Neural cell (in vitro differentiated cells): ENCODE measurements around the gene ALG13. TPM values are rescaled to one million over a fixed set of nuclear protein-coding genes. Genes with fewer than 3 reads are reported as not detected.

Experiments used
- H2AFZ ChIP-seq: fragments of 200-600, 300-800 bp; sonication (generic), shearing (Covaris generic); 2 replicates; pipeline ENCODE4 v1.6.0; 2014; ENCODE audit warnings: low read depth, mild to moderate bottlenecking, antibody characterized with exemption, low read length, moderate library complexity
- H3F3A ChIP-seq: fragments of 200-600 bp; shearing (Covaris generic); 2 replicates; pipeline ENCODE4 v1.6.1; 2016; ENCODE audit warnings: mild to moderate bottlenecking, moderate library complexity, mixed read lengths, antibody characterized with exemption, low read length; ENCODE audit not compliant: insufficient read depth, poor library complexity, severe bottlenecking
- H3K27ac ChIP-seq: fragments of 200-600, 300-800 bp; sonication (generic), shearing (Covaris generic); 2 replicates; pipeline ENCODE4 v1.5.1; 2014; ENCODE audit warnings: mild to moderate bottlenecking, low read length, moderate library complexity
- H3K27me3 ChIP-seq: fragments of 300-800, 200-600 bp; sonication (generic), shearing (Covaris generic); 2 replicates; pipeline ENCODE4 v1.6.0; 2014; ENCODE audit warnings: mild to moderate bottlenecking, low read depth, low read length, moderate library complexity; ENCODE audit not compliant: insufficient read depth
- H3K36me3 ChIP-seq: fragments of 300-800, 200-600 bp; sonication (generic), shearing (Covaris generic); 2 replicates; pipeline ENCODE4 v1.5.1; 2014; ENCODE audit warnings: mild to moderate bottlenecking, antibody characterized with exemption, low read length, moderate library complexity; ENCODE audit not compliant: insufficient read depth
- H3K4me2 ChIP-seq: fragments of 300-800, 200-600 bp; sonication (generic), shearing (Covaris generic); 2 replicates; pipeline ENCODE4 v1.6.0; 2014; ENCODE audit warnings: mild to moderate bottlenecking, low read length
- H3K4me3 ChIP-seq: fragments of 300-800, 200-600 bp; sonication (generic), shearing (Covaris generic); 2 replicates; pipeline ENCODE4 v1.5.1; 2014; ENCODE audit warnings: mild to moderate bottlenecking, low read length, moderate library complexity
- H3K79me2 ChIP-seq: fragments of 200-600 bp; shearing (Covaris generic); replicated peaks from 2 replicates; pipeline ENCODE4 v1.6.0; 2014; ENCODE audit warnings: mild to moderate bottlenecking, low read length, moderate library complexity; ENCODE audit not compliant: insufficient read depth
- H3K9ac ChIP-seq: fragments of 300-800, 200-600 bp; sonication (generic), shearing (Covaris generic); 2 replicates; pipeline ENCODE4 v1.6.1; 2016; ENCODE audit warnings: mild to moderate bottlenecking, low read length, mixed read lengths
- H3K9me2 ChIP-seq: fragments of 200-600 bp; shearing (Covaris generic); 2 replicates; pipeline ENCODE4 v1.6.1; 2016; ENCODE audit warnings: mild to moderate bottlenecking, low read length, mixed read lengths; ENCODE audit not compliant: insufficient read depth
- H3K9me3 ChIP-seq: fragments of 200-600, 300-800 bp; sonication (generic), shearing (Covaris generic); 2 replicates; pipeline ENCODE4 v1.6.1; 2016; ENCODE audit warnings: mild to moderate bottlenecking, mixed run types, low read length, moderate library complexity, mixed read lengths
- H4K20me1 ChIP-seq: fragments of 200-600 bp; shearing (Covaris generic); 2 replicates; pipeline ENCODE4 v1.6.1; 2016; ENCODE audit warnings: mild to moderate bottlenecking, mixed run types; ENCODE audit not compliant: insufficient read depth
- EP300 ChIP-seq: fragments of 450-650 bp; conservative IDR thresholded peaks from 2 replicates; pipeline ENCODE4 v1.6.1; 2014; ENCODE audit warnings: antibody characterized with exemption, mild to moderate bottlenecking, moderate library complexity; ENCODE audit not compliant: poor library complexity, severe bottlenecking
- EZH2 ChIP-seq: fragments of 200-600, 300-800 bp; shearing (Covaris generic), sonication (generic); IDR thresholded peaks from 2 replicates; pipeline ENCODE4 v1.6.1; 2014; ENCODE audit warnings: antibody characterized with exemption, low read length, borderline replicate concordance, mild to moderate bottlenecking; ENCODE audit not compliant: insufficient read depth, poor library complexity, severe bottlenecking
- MXI1 ChIP-seq: fragments of 450-650 bp; conservative IDR thresholded peaks from 2 replicates; pipeline ENCODE4 v1.6.1; 2014; ENCODE audit warnings: antibody characterized with exemption, mild to moderate bottlenecking; ENCODE audit not compliant: poor library complexity, severe bottlenecking
- POLR2AphosphoS5 ChIP-seq: IDR thresholded peaks from 2 replicates; pipeline ENCODE4 v1.6.1; 2012
- RAD21 ChIP-seq: fragments of 450-650 bp; conservative IDR thresholded peaks from 2 replicates; pipeline ENCODE4 v1.6.1; 2014; ENCODE audit warnings: antibody characterized with exemption, mild to moderate bottlenecking, moderate library complexity
- SMC3 ChIP-seq: fragments of 450-650 bp; conservative IDR thresholded peaks from 2 replicates; pipeline ENCODE4 v1.6.1; 2014; ENCODE audit warnings: antibody characterized with exemption, mild to moderate bottlenecking, moderate library complexity; ENCODE audit not compliant: poor library complexity
- TAF1 ChIP-seq: IDR thresholded peaks from 2 replicates; pipeline ENCODE4 v1.6.1; 2012; ENCODE audit warnings: low read depth
- polyA plus RNA-seq: library from polyadenylated mRNA; depleted of rRNA; stranded (reverse); fragments of >200 nt; gene quantifications from 2 replicates; pipeline ENCODE4 v1.2.3, GENCODE V29; 2014
- TF ChIP-seq, protein P1 (sequence below): fragments of 450-650 bp; IDR thresholded peaks from 2 replicates; pipeline ENCODE4 v1.5.1; 2014; ENCODE audit warnings: antibody characterized with exemption, mild to moderate bottlenecking, moderate library complexity; ENCODE audit not compliant: poor library complexity, severe bottlenecking
- TF ChIP-seq, protein P2 (sequence below): IDR thresholded peaks from 2 replicates; pipeline ENCODE4 v1.6.1; 2012; ENCODE audit warnings: borderline replicate concordance

ALG13 gene
- polyA plus RNA-seq, 1 donor from 2014 or later = 57.9 TPM

DNA sequence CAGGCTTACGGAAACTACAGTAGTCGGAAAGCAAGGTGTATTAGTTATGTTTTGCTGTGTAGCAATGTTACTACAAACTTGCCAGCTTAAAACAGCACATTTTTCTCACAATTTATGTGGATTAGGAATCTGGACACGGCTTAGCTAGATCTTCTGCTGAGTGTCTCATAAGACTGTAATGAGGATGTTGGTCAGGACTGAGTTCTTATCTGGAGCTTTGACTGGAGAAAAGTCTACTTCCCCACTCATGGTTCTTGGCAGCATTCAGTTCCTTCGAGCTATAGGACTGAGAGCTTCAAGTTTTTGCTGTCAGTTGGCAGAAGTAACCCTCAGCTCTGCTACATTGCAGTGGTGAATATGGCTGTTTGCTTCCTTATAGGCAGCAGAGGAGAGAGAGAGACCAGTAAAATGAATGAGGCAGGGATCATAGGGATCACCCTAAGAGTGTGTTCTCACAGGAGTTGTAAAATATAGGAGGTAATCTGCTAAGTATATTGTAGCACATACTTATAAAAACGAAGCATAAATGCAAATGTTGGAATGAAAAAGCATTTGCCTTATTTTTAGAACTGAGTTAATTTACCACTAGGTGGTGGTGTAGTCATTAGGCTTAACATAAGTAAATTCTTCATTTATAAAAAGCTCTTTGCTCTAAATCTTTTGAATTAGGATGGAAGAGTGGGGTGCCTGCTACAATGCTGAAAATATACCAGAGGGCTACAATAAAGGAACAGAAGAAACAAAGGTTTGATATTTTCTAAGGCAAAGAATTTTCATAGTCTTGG lies 38.6 kb downstream of the ALG13 start:
- no peaks in the 10 kb centered on the region for H3K79me2 ChIP-seq

DNA sequence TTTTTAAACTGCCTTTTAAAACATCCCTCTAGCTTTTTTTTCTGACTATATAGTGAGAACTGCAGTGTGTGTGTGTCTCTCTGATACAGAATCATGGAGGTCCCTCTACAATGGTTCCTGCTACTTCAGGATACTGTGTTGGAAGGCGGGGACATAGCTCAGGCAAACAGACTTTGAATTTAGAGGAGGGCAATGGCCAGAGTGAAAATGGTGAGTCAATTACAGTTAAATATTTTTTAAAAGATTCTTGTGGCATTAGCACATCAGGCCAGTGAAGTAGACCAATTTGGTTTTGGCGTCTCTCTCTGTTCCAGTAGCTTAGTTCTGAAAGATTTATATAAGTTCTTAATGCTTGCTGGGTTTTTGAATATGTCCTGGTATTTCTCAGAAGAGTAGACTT lies 47.1 kb downstream of the ALG13 start:
- H3K9me2 ChIP-seq = no peaks in the 10 kb centered on the region
- H3K27me3 ChIP-seq = no peaks in the 10 kb centered on the region
- no peak overlapping the region for H2AFZ ChIP-seq
- H3K9me3 ChIP-seq = no peaks in the 10 kb centered on the region
- H3K79me2 ChIP-seq = no peaks in the 10 kb centered on the region
- H3F3A ChIP-seq = no peaks in the 10 kb centered on the region
- no peak overlapping the region for H3K27ac ChIP-seq
- no peak overlapping the region for H3K9ac ChIP-seq
- no peaks in the 10 kb centered on the region for H4K20me1 ChIP-seq
- H3K4me2 ChIP-seq = no peak overlapping the region
- TF ChIP-seq, protein P1, sequence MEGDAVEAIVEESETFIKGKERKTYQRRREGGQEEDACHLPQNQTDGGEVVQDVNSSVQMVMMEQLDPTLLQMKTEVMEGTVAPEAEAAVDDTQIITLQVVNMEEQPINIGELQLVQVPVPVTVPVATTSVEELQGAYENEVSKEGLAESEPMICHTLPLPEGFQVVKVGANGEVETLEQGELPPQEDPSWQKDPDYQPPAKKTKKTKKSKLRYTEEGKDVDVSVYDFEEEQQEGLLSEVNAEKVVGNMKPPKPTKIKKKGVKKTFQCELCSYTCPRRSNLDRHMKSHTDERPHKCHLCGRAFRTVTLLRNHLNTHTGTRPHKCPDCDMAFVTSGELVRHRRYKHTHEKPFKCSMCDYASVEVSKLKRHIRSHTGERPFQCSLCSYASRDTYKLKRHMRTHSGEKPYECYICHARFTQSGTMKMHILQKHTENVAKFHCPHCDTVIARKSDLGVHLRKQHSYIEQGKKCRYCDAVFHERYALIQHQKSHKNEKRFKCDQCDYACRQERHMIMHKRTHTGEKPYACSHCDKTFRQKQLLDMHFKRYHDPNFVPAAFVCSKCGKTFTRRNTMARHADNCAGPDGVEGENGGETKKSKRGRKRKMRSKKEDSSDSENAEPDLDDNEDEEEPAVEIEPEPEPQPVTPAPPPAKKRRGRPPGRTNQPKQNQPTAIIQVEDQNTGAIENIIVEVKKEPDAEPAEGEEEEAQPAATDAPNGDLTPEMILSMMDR = no peak
- TF ChIP-seq EP300 = no peak
- TF ChIP-seq, protein P2, sequence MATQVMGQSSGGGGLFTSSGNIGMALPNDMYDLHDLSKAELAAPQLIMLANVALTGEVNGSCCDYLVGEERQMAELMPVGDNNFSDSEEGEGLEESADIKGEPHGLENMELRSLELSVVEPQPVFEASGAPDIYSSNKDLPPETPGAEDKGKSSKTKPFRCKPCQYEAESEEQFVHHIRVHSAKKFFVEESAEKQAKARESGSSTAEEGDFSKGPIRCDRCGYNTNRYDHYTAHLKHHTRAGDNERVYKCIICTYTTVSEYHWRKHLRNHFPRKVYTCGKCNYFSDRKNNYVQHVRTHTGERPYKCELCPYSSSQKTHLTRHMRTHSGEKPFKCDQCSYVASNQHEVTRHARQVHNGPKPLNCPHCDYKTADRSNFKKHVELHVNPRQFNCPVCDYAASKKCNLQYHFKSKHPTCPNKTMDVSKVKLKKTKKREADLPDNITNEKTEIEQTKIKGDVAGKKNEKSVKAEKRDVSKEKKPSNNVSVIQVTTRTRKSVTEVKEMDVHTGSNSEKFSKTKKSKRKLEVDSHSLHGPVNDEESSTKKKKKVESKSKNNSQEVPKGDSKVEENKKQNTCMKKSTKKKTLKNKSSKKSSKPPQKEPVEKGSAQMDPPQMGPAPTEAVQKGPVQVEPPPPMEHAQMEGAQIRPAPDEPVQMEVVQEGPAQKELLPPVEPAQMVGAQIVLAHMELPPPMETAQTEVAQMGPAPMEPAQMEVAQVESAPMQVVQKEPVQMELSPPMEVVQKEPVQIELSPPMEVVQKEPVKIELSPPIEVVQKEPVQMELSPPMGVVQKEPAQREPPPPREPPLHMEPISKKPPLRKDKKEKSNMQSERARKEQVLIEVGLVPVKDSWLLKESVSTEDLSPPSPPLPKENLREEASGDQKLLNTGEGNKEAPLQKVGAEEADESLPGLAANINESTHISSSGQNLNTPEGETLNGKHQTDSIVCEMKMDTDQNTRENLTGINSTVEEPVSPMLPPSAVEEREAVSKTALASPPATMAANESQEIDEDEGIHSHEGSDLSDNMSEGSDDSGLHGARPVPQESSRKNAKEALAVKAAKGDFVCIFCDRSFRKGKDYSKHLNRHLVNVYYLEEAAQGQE = no peak
- no peaks in the 10 kb centered on the region for H3K36me3 ChIP-seq
- no peak overlapping the region for H3K4me3 ChIP-seq

More for the DNA sequence above, 38.6 kb downstream of the ALG13 start:
- no peak overlapping the region for H2AFZ ChIP-seq
- no peak overlapping the region for H3K9ac ChIP-seq
- H3K36me3 ChIP-seq = no peaks in the 10 kb centered on the region
- H4K20me1 ChIP-seq = no peaks in the 10 kb centered on the region
- H3K9me3 ChIP-seq = no peaks in the 10 kb centered on the region
- H3K4me3 ChIP-seq = no peak overlapping the region
- no peak overlapping the region for H3K27ac ChIP-seq
- no peaks in the 10 kb centered on the region for H3K27me3 ChIP-seq
- H3F3A ChIP-seq = no peaks in the 10 kb centered on the region
- no peaks in the 10 kb centered on the region for H3K9me2 ChIP-seq
- no peak overlapping the region for H3K4me2 ChIP-seq
- TF ChIP-seq EZH2 (no peak), TAF1 (no peak), POLR2AphosphoS5 (no peak), RAD21 (peak; percentile 68), EP300 (no peak), SMC3 (peak; percentile 67), MXI1 (no peak)
- TF ChIP-seq, protein P2 = no peak
- TF ChIP-seq, protein P1 = peak; percentile 59
